Measurements from ENCODE around the gene CRYAB. TPM values are rescaled to one million over a fixed set of nuclear protein-coding genes. Genes with fewer than 3 reads are reported as not detected.

CRYAB gene
- total and polyA plus RNA-seq, 9 donors, result 22.7 to 301 (median 72.5) TPM

GRCh38 chr11:111951565-111951964 is 40.0 kb upstream of the CRYAB start:
- 96 to 98% (median 98%) methylated on average over 3 of the region's 3 CpGs for WGBS, 3 donors
- intact Hi-C loops (cut with DNase I), result no loop called here
- no peaks in the 10 kb centered on the region for H3K9me3 ChIP-seq

GRCh38 chr11:111949519-111950426 is 38.2 kb upstream of the CRYAB start:
- Histone ChIP-seq H3K36me3 (no peaks in the 10 kb centered on the region), H3K9me3 (no peaks in the 10 kb centered on the region), H3K4me1 (ENCODE audit: insufficient read depth) (peaks cover 8% of the 10 kb centered on the region), H3K27ac (no peak overlapping the region), H3K27me3 (no peaks in the 10 kb centered on the region), H3K4me3 (no peak overlapping the region)
- 32 to 34% (median 33%) methylated on average over 7 of the region's 7 CpGs for WGBS, 3 donors
- TF ChIP-seq EP300 (IDR thresholded peaks at IDR 0.05) (no peak), POLR2A (IDR thresholded peaks at IDR 0.05) (no peak), CTCF (IDR thresholded peaks at IDR 0.05) (no peak)
- no peak for DNase-seq
- intact Hi-C loops (cut with DNase I), result no loop called here

More at GRCh38 chr11:111951565-111951964, 40.0 kb upstream of the CRYAB start:
- TF ChIP-seq EP300 (IDR thresholded peaks at IDR 0.05), result no peak
- TF ChIP-seq CTCF (IDR thresholded peaks at IDR 0.05), result no peak
- TF ChIP-seq POLR2A (IDR thresholded peaks at IDR 0.05), result no peak
- no peak overlapping the region for H3K4me3 ChIP-seq
- H3K4me1 ChIP-seq (ENCODE audit: insufficient read depth), result peaks cover 5% of the 10 kb centered on the region
- DNase-seq, result no peak
- no peak overlapping the region for H3K27ac ChIP-seq
- H3K36me3 ChIP-seq, result no peaks in the 10 kb centered on the region
- no peaks in the 10 kb centered on the region for H3K27me3 ChIP-seq

GRCh38 chr11:111947143-111947542 is 35.6 kb upstream of the CRYAB start:
- H3K4me3 ChIP-seq, result no peak overlapping the region
- H3K27ac ChIP-seq, result no peak overlapping the region
- no peaks in the 10 kb centered on the region for H3K27me3 ChIP-seq
- H3K9me3 ChIP-seq, result no peaks in the 10 kb centered on the region
- TF ChIP-seq POLR2A (IDR thresholded peaks at IDR 0.05), result no peak
- TF ChIP-seq EP300 (IDR thresholded peaks at IDR 0.05), result no peak
- no peak for TF ChIP-seq CTCF (IDR thresholded peaks at IDR 0.05)
- no peaks in the 10 kb centered on the region for H3K36me3 ChIP-seq
- no peak for DNase-seq
- H3K4me1 ChIP-seq (ENCODE audit: insufficient read depth), result peaks cover 8% of the 10 kb centered on the region
- intact Hi-C loops (cut with DNase I), result no loop called here

GRCh38 chr11:111946499-111946898 is 34.9 kb upstream of the CRYAB start:
- Histone ChIP-seq H3K27ac (no peak overlapping the region), H3K27me3 (no peaks in the 10 kb centered on the region), H3K9me3 (no peaks in the 10 kb centered on the region), H3K4me1 (ENCODE audit: insufficient read depth) (peaks cover 8% of the 10 kb centered on the region), H3K36me3 (no peaks in the 10 kb centered on the region), H3K4me3 (no peak overlapping the region)
- 84 to 89% (median 87%) methylated on average over 3 of the region's 3 CpGs for WGBS, 3 donors
- TF ChIP-seq EP300 (IDR thresholded peaks at IDR 0.05) (no peak), POLR2A (IDR thresholded peaks at IDR 0.05) (no peak), CTCF (IDR thresholded peaks at IDR 0.05) (no peak)
- no peak for DNase-seq
- intact Hi-C loops (cut with DNase I), result no loop called here

Measured in ovary (tissue), 9 donors.